BE2C (cell line): Measurements from ENCODE around the gene TCF7L2.

Source experiments
- DNase-seq: peaks from one replicate; pipeline ENCODE4 v3.0.0-alpha.2; 2020
- H3K27me3 ChIP-seq: fragments of 250-450 bp; sonication (Bioruptor Pico); 2 replicates; pipeline ENCODE4 v1.5.1; 2020; ENCODE audit warnings: mild to moderate bottlenecking
- H3K36me3 ChIP-seq: fragments of 250-450 bp; sonication (Bioruptor Pico); 2 replicates; pipeline ENCODE4 v1.5.1; 2020; ENCODE audit warnings: mild to moderate bottlenecking
- H3K4me1 ChIP-seq: fragments of 250-450 bp; sonication (Bioruptor Pico); 2 replicates; pipeline ENCODE4 v1.5.1; 2020
- H3K4me3 ChIP-seq: 2 replicates; pipeline ENCODE4 v1.5.1; 2011; ENCODE audit warnings: low read depth, low read length
- H3K9me3 ChIP-seq: fragments of 250-450 bp; sonication (Bioruptor Pico); 2 replicates; pipeline ENCODE4 v1.5.1; 2020
- TF ChIP-seq, protein P1 (sequence below): IDR thresholded peaks from 2 replicates; pipeline ENCODE4 v1.5.1; 2012; ENCODE audit warnings: mild to moderate bottlenecking, low read depth, low read length

The TCF7L2 gene

DNA sequence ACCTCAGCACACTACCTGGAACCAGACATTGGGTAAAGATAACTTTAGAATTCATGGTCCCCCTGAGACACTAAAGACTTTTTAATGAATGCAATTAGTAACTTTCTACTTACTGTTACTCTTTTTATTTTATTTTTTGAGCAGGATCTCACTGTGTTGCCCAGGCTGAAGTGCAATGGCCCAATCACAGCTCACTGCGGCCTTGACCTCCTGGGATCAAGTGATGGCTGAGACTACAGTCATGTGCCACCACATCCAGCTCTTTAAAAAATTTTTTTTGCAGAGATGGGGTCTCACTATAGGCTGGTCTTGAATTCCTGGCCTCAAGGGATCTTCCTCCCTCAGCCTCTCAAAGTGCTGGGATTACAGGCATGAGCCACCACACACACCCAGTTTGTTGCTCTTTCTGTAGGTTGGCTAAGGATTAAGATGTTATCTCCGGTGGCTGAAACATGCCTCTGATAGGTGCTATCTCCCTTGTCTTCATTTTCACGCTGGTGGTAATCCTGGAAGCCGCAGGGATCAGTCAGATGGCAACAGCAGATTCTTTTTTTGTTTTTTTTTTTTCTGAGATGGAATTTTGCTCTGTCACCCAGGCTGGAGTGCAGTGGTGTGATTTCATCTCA is 128.3 kb downstream of the TCF7L2 start:
- no peak for DNase-seq
- no peaks in the 10 kb centered on the region for H3K9me3 ChIP-seq
- TF ChIP-seq, protein P1, sequence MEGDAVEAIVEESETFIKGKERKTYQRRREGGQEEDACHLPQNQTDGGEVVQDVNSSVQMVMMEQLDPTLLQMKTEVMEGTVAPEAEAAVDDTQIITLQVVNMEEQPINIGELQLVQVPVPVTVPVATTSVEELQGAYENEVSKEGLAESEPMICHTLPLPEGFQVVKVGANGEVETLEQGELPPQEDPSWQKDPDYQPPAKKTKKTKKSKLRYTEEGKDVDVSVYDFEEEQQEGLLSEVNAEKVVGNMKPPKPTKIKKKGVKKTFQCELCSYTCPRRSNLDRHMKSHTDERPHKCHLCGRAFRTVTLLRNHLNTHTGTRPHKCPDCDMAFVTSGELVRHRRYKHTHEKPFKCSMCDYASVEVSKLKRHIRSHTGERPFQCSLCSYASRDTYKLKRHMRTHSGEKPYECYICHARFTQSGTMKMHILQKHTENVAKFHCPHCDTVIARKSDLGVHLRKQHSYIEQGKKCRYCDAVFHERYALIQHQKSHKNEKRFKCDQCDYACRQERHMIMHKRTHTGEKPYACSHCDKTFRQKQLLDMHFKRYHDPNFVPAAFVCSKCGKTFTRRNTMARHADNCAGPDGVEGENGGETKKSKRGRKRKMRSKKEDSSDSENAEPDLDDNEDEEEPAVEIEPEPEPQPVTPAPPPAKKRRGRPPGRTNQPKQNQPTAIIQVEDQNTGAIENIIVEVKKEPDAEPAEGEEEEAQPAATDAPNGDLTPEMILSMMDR: no peak
- no peaks in the 10 kb centered on the region; the same call in 1 of the 2 replicates for H3K4me1 ChIP-seq
- no peaks in the 10 kb centered on the region for H3K27me3 ChIP-seq
- H3K36me3 ChIP-seq: no peaks in the 10 kb centered on the region
- no peak overlapping the region for H3K4me3 ChIP-seq

- Histone ChIP-seq H3K4me1 (no peaks in the 10 kb centered on the region; the same call in 1 of the 2 replicates), H3K4me3 (no peak overlapping the region), H3K9me3 (no peaks in the 10 kb centered on the region), H3K27me3 (no peaks in the 10 kb centered on the region), H3K36me3 (no peaks in the 10 kb centered on the region)
- TF ChIP-seq, protein P1: no peak
- no peak for DNase-seq
These were observed 130.2 kb downstream of the TCF7L2 start for GRCh38 chr10:113080061-113080924.

DNA sequence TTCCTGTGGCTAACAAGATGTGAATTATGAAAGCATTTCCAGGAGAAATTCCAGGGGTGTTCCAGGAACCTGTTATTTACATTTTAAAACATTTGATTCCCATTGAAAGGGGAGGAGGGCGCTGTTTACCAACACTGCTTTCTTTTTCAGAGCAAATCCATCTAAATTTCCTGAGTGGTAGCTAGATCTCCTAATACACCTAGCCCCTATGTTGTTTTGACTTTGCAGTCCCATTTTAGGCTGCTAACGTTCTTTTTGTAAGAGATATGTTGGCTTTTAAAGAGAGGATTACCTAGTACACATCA is 130.8 kb downstream of the TCF7L2 start:
- Histone ChIP-seq H3K36me3 (no peaks in the 10 kb centered on the region), H3K27me3 (no peaks in the 10 kb centered on the region), H3K9me3 (no peaks in the 10 kb centered on the region), H3K4me3 (no peak overlapping the region), H3K4me1 (no peaks in the 10 kb centered on the region; the same call in 1 of the 2 replicates)
- DNase-seq: no peak
- TF ChIP-seq, protein P1: peak; percentile 33; the same call in 1 of the 2 replicates

GRCh38 chr10:113084031-113084430 is 134.0 kb downstream of the TCF7L2 start:
- no peaks in the 10 kb centered on the region for H3K9me3 ChIP-seq
- no peaks in the 10 kb centered on the region for H3K36me3 ChIP-seq
- no peak overlapping the region for H3K4me3 ChIP-seq
- no peaks in the 10 kb centered on the region for H3K27me3 ChIP-seq
- no peaks in the 10 kb centered on the region; the same call in 1 of the 2 replicates for H3K4me1 ChIP-seq
- no peak for DNase-seq
- TF ChIP-seq, protein P1: no peak

GRCh38 chr10:113085776-113086175 is 135.7 kb downstream of the TCF7L2 start:
- H3K4me1 ChIP-seq: no peaks in the 10 kb centered on the region; the same call in 1 of the 2 replicates
- TF ChIP-seq, protein P1: no peak
- DNase-seq: no peak
- no peaks in the 10 kb centered on the region for H3K36me3 ChIP-seq
- no peak overlapping the region for H3K4me3 ChIP-seq
- H3K27me3 ChIP-seq: no peaks in the 10 kb centered on the region
- no peaks in the 10 kb centered on the region for H3K9me3 ChIP-seq

DNA sequence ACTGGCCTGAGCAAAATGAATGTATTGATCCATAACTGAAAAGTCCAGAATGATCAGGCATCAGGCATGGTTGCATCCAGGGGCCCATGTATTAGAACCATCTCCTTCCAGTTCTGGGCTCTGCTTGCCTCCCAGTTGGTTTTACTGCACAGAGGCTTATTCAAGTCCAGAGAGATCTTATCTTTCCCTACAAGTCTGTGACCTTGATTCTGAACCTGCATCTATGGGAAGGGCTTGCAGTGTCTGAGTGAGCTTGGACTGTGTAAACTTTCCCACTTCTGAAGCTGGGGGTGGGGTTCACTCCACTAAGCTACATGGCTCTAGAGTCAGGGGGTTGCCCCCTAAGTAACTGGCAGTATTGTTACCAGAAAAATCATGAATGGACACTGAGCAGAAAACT is 136.2 kb downstream of the TCF7L2 start:
- H3K4me1 ChIP-seq: no peaks in the 10 kb centered on the region
- TF ChIP-seq, protein P1: no peak
- H3K9me3 ChIP-seq: no peaks in the 10 kb centered on the region
- no peak for DNase-seq
- no peaks in the 10 kb centered on the region for H3K27me3 ChIP-seq
- no peaks in the 10 kb centered on the region for H3K36me3 ChIP-seq
- no peak overlapping the region for H3K4me3 ChIP-seq
